HCT116 (cell line): ENCODE results near the gene TMEM164. TPM values are rescaled to one million over a fixed set of nuclear protein-coding genes. Genes with fewer than 3 reads are reported as not detected.

Experiments
- ATAC-seq: fragments of 200-7000 bp; cut with Tn5 transposase; 2 replicates; pipeline ENCODE4 v1.9.1; 2020; ENCODE audit warnings: mild to moderate bottlenecking, moderate library complexity
- BruUV-seq: library from RNA; stranded (reverse); fragments of 400-500 nt; replicated peaks from 2 replicates; lab custom pipeline; 2021; lab: Mats Ljungman, UMichigan
- CTCF ChIA-PET: fragments of 300-600 bp; sonication (Branson Sonifier 250); formaldehyde crosslinking; loops from one replicate; lab custom pipeline; 2021; ENCODE audit warnings: antibody characterized with exemption; lab: Charles Lee
- POLR2A ChIA-PET: fragments of 300-600, 350-600 bp; sonication (Branson Sonifier 250); formaldehyde crosslinking; loops from one replicate; lab custom pipeline; 2021; ENCODE audit warnings: antibody characterized with exemption; lab: Charles Lee
- RAD21 ChIA-PET, 2 experiments: fragments of 300-600 bp; sonication (Branson Sonifier 250); formaldehyde crosslinking; loops; one replicate each; lab custom pipeline; 2023; ENCODE audit warnings: low total read pairs in 2 of 2; ENCODE audit not compliant: uncharacterized antibody in 2 of 2, unreplicated experiment in 2 of 2, low non-redundant PET in 1 of 2; lab: Charles Lee
- DNase-seq: peaks from one replicate; pipeline ENCODE4 v3.0.0-alpha.2; 2010; ENCODE audit warnings: low read depth, low spot score
- H2AFZ ChIP-seq: fragments of 200-600 bp; shearing (Covaris generic), sonication (generic); 2 replicates; pipeline ENCODE4 v1.6.1; 2017; ENCODE audit warnings: low read depth, mixed run types, mixed read lengths, antibody characterized with exemption, low read length; ENCODE audit not compliant: poor library complexity, severe bottlenecking
- H3K27ac ChIP-seq: 2 replicates; pipeline ENCODE4 v1.5.1; 2012; ENCODE audit warnings: low read depth, low read length
- H3K27me3 ChIP-seq: fragments of 200-600 bp; sonication (generic); 2 replicates; pipeline ENCODE4 v1.6.1; 2016; ENCODE audit warnings: mixed run types, low read length, mixed read lengths; ENCODE audit not compliant: insufficient read depth
- H3K36me3 ChIP-seq, 2 experiments: fragments of 200-500 bp in 1 of 2; fragments of 200-600 bp in 1 of 2; sonication (Bioruptor generic) in 1 of 2; sonication (generic) in 1 of 2; 2 replicates each; pipeline versions ENCODE4 v1.5.1 to v1.6.1; 2014 to 2016; ENCODE audit warnings: low read length in 2 of 2, inconsistent platforms in 1 of 2, mixed read lengths in 1 of 2, mixed run types in 1 of 2; ENCODE audit not compliant: insufficient read depth in 2 of 2, control insufficient read depth in 1 of 2
- H3K4me1 ChIP-seq, 2 experiments: fragments of 200-600 bp in 1 of 2; sonication (generic) in 1 of 2; 2 replicates each; pipeline versions ENCODE4 v1.5.1 to v1.6.1; 2012 to 2017; ENCODE audit warnings: low read length in 2 of 2, inconsistent platforms in 1 of 2, mild to moderate bottlenecking in 1 of 2, mixed read lengths in 1 of 2, mixed run types in 1 of 2, moderate library complexity in 1 of 2; ENCODE audit not compliant: insufficient read depth in 2 of 2, control insufficient read depth in 1 of 2
- H3K4me2 ChIP-seq: fragments of 200-600 bp; sonication (generic); 2 replicates; pipeline ENCODE4 v1.6.1; 2017; ENCODE audit warnings: mixed run types, low read length, mixed read lengths
- H3K4me3 ChIP-seq, 2 experiments: fragments of 200-600 bp in 1 of 2; sonication (generic) in 1 of 2; replicated peaks in 1 of 2; 2 replicates each; pipeline ENCODE4 v1.5.1; 2011 to 2016; ENCODE audit warnings: low read length in 2 of 2, control low read depth in 1 of 2, low read depth in 1 of 2, mild to moderate bottlenecking in 1 of 2, mixed read lengths in 1 of 2, mixed run types in 1 of 2
- H3K79me2 ChIP-seq: fragments of 200-600 bp; sonication (generic); 2 replicates; pipeline ENCODE4 v1.6.1; 2017; ENCODE audit warnings: mild to moderate bottlenecking, mixed run types, low read length, moderate library complexity, mixed read lengths; ENCODE audit not compliant: insufficient read depth
- H3K9ac ChIP-seq: fragments of 200-600 bp; sonication (generic); 2 replicates; pipeline ENCODE4 v1.6.1; 2016; ENCODE audit warnings: low read length, mixed read lengths
- H3K9me2 ChIP-seq: fragments of 200-600 bp; sonication (generic), shearing (Covaris generic); 2 replicates; pipeline ENCODE4 v1.6.1; 2017; ENCODE audit warnings: mixed run types, mild to moderate bottlenecking, moderate library complexity; ENCODE audit not compliant: insufficient read depth
- H3K9me3 ChIP-seq, 2 experiments: fragments of 200-500 bp in 1 of 2; fragments of 200-600 bp in 1 of 2; sonication (Bioruptor generic) in 1 of 2; sonication (generic) in 1 of 2; 2 replicates each; pipeline ENCODE4 v1.6.1; 2014 to 2017; ENCODE audit warnings: low read length in 2 of 2, mixed read lengths in 2 of 2, inconsistent platforms in 1 of 2, low read depth in 1 of 2, mild to moderate bottlenecking in 1 of 2, mixed run types in 1 of 2, moderate library complexity in 1 of 2; ENCODE audit not compliant: control insufficient read depth in 1 of 2, insufficient read depth in 1 of 2
- H4K20me1 ChIP-seq: fragments of 200-600 bp; sonication (generic), shearing (Covaris generic); 2 replicates; pipeline ENCODE4 v1.6.1; 2017; ENCODE audit warnings: mixed run types, mild to moderate bottlenecking, moderate library complexity; ENCODE audit not compliant: insufficient read depth
- ELF1 ChIP-seq: IDR thresholded peaks from 2 replicates; pipeline ENCODE4 v1.6.1; 2012; ENCODE audit warnings: low read depth, borderline replicate concordance
- EZH2phosphoT487 ChIP-seq: fragments of 200-600 bp; IDR thresholded peaks from 2 replicates; pipeline ENCODE4 v1.6.1; 2018; ENCODE audit warnings: antibody characterized with exemption, borderline replicate concordance
- FOSL1 ChIP-seq: IDR thresholded peaks from 2 replicates; pipeline ENCODE4 v1.6.1; 2012; ENCODE audit warnings: low read depth
- POLR2A ChIP-seq: IDR thresholded peaks from 2 replicates; pipeline ENCODE4 v1.7.0; 2011; ENCODE audit warnings: borderline replicate concordance; ENCODE audit not compliant: insufficient read depth, insufficient read length; ENCODE audit errors: extremely low read depth
- RAD21 ChIP-seq: IDR thresholded peaks from 2 replicates; pipeline ENCODE4 v1.6.1; 2012; ENCODE audit warnings: low read depth, mild to moderate bottlenecking
- REST ChIP-seq: IDR thresholded peaks from 2 replicates; pipeline ENCODE4 v1.6.1; 2012; ENCODE audit warnings: low read depth
- SP1 ChIP-seq: IDR thresholded peaks from 2 replicates; pipeline ENCODE4 v1.6.1; 2012; ENCODE audit warnings: low read depth
- YY1 ChIP-seq: IDR thresholded peaks from 2 replicates; pipeline ENCODE4 v1.6.1; 2011; ENCODE audit warnings: low read length, low read depth, moderate library complexity, mild to moderate bottlenecking; ENCODE audit not compliant: insufficient replicate concordance; ENCODE audit errors: extremely low read depth
- ZFX ChIP-seq: fragments of 450-650 bp; IDR thresholded peaks from 2 replicates; pipeline ENCODE4 v1.6.1; 2017
- intact Hi-C: fragments of 100-400 bp; cut with micrococcal nuclease; formaldehyde crosslinking; loops from 2 replicates; pipeline ENCODE4 v1.10.0; 2022
- total RNA-seq: library from RNA; stranded (reverse); gene quantifications from one replicate; pipeline ENCODE4 v1.2.1, GENCODE V29; 2021; ENCODE audit not compliant: unreplicated experiment
- TF ChIP-seq, protein P1 (sequence below): IDR thresholded peaks from 2 replicates; pipeline ENCODE4 v1.6.1; 2012
- TF ChIP-seq, protein P2 (sequence below): IDR thresholded peaks from 2 replicates; pipeline ENCODE4 v1.6.1; 2012

Gene TMEM164
- total RNA-seq, 1 experiment from 2014 or later, result 18.7 TPM

DNA sequence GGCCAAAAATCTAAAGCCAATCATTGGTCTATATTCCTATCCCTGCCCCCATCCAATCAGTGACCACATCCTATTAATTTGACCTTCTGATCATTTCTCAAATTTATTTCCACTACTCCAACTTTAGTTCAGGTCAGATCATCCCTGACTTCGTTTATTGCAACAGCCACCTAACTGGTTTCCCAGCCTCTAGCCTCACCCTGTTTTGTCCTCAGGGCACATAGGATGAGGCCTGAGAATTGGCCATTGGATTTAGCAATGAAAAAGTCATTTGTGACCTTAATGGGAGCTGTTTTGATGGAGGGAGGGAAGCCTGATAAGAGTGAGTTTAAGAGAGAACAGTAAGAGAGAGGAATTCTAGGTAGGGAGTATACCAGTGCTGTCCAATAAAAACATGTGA is 160.0 kb downstream of the TMEM164 start:
- no TSS peak for BruUV-seq
- no peaks in the 10 kb centered on the region for H3K9me2 ChIP-seq
- CTCF ChIA-PET, result no interaction called here
- no peaks in the 10 kb centered on the region for H3K27me3 ChIP-seq
- RAD21 ChIA-PET, result no interaction called here
- peaks cover 0 to 7% of the 10 kb centered on the region in 2 experiments; a peak in 1 of 4 replicates for H3K4me1 ChIP-seq
- DNase-seq, result no peak
- intact Hi-C loops, result no loop called here
- TF ChIP-seq SP1 (no peak), ZFX (no peak), ELF1 (no peak), RAD21 (no peak), REST (no peak)
- TF ChIP-seq, protein P1, sequence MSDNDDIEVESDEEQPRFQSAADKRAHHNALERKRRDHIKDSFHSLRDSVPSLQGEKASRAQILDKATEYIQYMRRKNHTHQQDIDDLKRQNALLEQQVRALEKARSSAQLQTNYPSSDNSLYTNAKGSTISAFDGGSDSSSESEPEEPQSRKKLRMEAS, result no peak
- TF ChIP-seq, all 23 proteins: peak for 0
- Histone ChIP-seq H3K79me2 (no peaks in the 10 kb centered on the region), H3K27ac (no peak overlapping the region), H3K4me2 (no peak overlapping the region), H3K9me3 (no peaks in the 10 kb centered on the region), H3K36me3 (no peaks in the 10 kb centered on the region), H2AFZ (no peak overlapping the region), H4K20me1 (no peaks in the 10 kb centered on the region), H3K4me3 (no peak overlapping the region), H3K9ac (no peak overlapping the region)
- POLR2A ChIA-PET, result no interaction called here
- ATAC-seq, result no peak

GRCh38 chrX:110163488-110163887 is 160.6 kb downstream of the TMEM164 start:
- ATAC-seq (no peak), DNase-seq (no peak)
- no TSS peak for BruUV-seq
- CTCF ChIA-PET, result no interaction called here
- Histone ChIP-seq H3K4me2 (no peak overlapping the region), H3K79me2 (no peaks in the 10 kb centered on the region), H3K36me3 (no peaks in the 10 kb centered on the region), H4K20me1 (no peaks in the 10 kb centered on the region), H3K27ac (no peak overlapping the region), H3K9me3 (no peaks in the 10 kb centered on the region), H3K4me1 (peaks cover 0 to 13% of the 10 kb centered on the region in 2 experiments; a peak in 1 of 4 replicates), H2AFZ (no peak overlapping the region), H3K9me2 (no peaks in the 10 kb centered on the region), H3K9ac (no peak overlapping the region), H3K4me3 (no peak overlapping the region), H3K27me3 (no peaks in the 10 kb centered on the region)
- RAD21 ChIA-PET, result no interaction called here
- intact Hi-C loops, result no loop called here
- POLR2A ChIA-PET, result no interaction called here
- TF ChIP-seq FOSL1, result no peak
- TF ChIP-seq, protein P2, sequence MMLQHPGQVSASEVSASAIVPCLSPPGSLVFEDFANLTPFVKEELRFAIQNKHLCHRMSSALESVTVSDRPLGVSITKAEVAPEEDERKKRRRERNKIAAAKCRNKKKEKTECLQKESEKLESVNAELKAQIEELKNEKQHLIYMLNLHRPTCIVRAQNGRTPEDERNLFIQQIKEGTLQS, result no peak
- TF ChIP-seq YY1, result no peak
- TF ChIP-seq EZH2phosphoT487, result no peak
- no peak for TF ChIP-seq POLR2A
- no peak for TF ChIP-seq REST
